Vagina (tissue), 2 donors: ENCODE measurements around the gene LRRC8C.

Experiments
- CTCF ChIP-seq, 3 experiments: fragments of 450-650 bp in 2 of 3; fragments of 200-600 bp in 1 of 3; sonication (generic) in 1 of 3; IDR thresholded peaks; one replicate each; pipeline ENCODE4 v1.5.1; 2017 to 2019; ENCODE audit warnings: antibody characterized with exemption in 3 of 3, mild to moderate bottlenecking in 2 of 3, moderate library complexity in 2 of 3
- POLR2AphosphoS5 ChIP-seq, 2 donors: sonication (generic); formaldehyde crosslinking; IDR thresholded peaks; one replicate each; pipeline ENCODE4 v1.9.0; 2017; ENCODE audit warnings: antibody characterized with exemption in 2 of 2, mild to moderate bottlenecking in 2 of 2, low read depth in 1 of 2; ENCODE audit not compliant: insufficient read depth in 1 of 2

GRCh38 chr1:89622895-89623294, 10.0 kb upstream of the LRRC8C start:
- TF ChIP-seq CTCF (IDR thresholded peaks at IDR 0.05) (no peak), POLR2AphosphoS5 (IDR thresholded peaks at IDR 0.05; ENCODE audit: insufficient read depth in 1 of 2, low read depth in 1 of 2) (no peak)
